ENCODE measurements around the gene CACNA1I. TPM values are rescaled to one million over a fixed set of nuclear protein-coding genes. Genes with fewer than 3 reads are reported as not detected.

Gene CACNA1I
- total RNA-seq, 1 donor from 2014 or later, result 0.06 TPM

GRCh38 chr22:39577900-39578299 is 7.3 kb downstream of the CACNA1I start:
- H3K4me3 ChIP-seq (ENCODE audit: low read depth, low read length), result no peak overlapping the region
- TF ChIP-seq CTCF (conservative IDR thresholded peaks at IDR 0.05; ENCODE audit: low read depth, low read length), result no peak
- no peak for DNase-seq (ENCODE audit: low read depth)

DNA sequence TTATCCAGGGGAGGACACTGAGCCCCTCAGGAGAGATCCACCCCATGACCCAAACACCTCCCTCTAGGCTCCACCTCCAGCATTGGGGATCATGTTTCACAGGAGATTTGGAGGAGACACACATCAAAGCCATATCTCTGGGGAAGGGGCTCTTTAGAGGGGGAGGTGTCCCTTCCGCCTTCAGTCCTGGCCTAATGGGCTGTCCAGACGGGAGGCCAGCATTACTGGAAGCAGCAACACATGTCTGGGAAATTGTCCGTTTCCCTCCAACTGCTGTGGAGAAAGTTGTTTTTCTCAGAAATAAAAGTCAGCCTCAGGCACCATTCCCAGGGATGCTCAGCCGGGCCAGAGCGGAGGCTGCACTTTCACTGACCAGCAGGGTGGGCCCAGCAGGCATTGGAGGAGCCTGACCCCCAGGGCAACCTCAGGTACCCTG is 9.5 kb downstream of the CACNA1I start:
- no peak for DNase-seq (ENCODE audit: low read depth)
- TF ChIP-seq CTCF (conservative IDR thresholded peaks at IDR 0.05; ENCODE audit: low read depth, low read length), result no peak
- no peak overlapping the region for H3K4me3 ChIP-seq (ENCODE audit: low read depth, low read length)

DNA sequence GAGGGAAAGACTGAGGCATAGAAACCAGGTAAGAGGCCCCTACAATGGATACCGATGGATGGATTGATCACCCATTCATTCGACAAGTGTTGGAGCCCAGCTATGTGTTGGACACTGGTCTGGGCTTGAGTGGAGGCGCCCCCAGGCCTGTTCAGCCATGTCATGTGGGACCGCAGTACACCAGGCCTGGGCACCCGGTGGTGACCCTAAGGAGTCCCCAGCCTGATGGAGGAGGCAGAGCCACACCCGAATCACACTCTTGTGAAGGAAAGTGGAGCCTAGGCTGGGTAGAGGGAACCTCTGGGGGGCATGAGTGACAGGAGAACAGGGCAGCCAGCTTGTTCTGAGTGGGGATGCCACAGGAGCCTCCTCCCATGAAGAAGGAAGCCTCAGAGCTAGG is 10.2 kb downstream of the CACNA1I start:
- H3K4me3 ChIP-seq (ENCODE audit: low read depth, low read length), result no peak overlapping the region
- no peak for DNase-seq (ENCODE audit: low read depth)
- TF ChIP-seq CTCF (conservative IDR thresholded peaks at IDR 0.05; ENCODE audit: low read depth, low read length), result no peak

DNA sequence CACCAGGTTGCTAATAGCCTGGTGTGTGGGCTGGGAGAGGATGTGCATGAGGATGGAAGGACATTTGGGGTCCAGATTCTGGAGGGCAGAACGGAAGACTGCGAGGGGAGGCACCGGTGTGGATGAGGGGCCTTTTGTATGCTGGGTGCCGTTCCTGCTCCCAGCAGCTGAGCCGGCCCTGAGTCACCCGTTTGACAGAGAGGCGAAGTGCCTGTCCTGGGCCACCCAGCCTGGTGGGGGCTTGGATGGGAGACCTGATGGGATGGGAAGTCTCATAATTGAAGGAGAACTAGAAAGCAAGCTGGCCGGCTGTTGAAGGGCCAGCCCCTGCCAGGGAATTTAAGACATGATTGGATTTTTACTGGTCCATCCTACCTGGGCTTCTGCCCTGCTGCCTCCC is 10.8 kb downstream of the CACNA1I start:
- no peak for TF ChIP-seq CTCF (conservative IDR thresholded peaks at IDR 0.05; ENCODE audit: low read depth, low read length)
- no peak for DNase-seq (ENCODE audit: low read depth)
- H3K4me3 ChIP-seq (ENCODE audit: low read depth, low read length), result no peak overlapping the region

DNA sequence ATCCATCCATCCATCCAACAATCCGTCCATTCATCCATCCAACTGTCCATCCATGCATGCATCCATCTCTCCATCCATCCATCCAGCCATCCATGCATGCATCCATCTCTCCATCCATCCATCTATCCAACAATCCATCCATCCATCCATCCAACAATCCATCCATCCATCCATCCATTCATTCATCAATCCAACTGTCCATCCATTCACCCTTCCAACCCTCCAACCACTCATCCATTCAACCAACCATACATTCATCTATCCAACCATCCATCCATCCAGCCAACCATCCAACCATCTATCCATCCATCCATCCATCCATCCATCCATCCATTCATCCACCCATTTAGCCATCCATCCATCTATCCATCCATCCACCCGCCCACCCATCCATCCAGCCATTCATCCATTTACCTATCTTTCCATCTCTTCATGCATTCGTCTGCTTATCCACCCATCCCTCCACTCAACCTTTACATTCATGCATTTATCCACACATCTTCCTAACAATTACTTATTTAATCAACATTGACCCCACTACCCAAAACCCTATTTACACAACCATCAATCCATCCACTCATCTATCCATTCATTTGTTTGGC is 12.6 kb downstream of the CACNA1I start:
- no peak overlapping the region for H3K4me3 ChIP-seq (ENCODE audit: low read depth, low read length)
- no peak for DNase-seq (ENCODE audit: low read depth)
- no peak for TF ChIP-seq CTCF (conservative IDR thresholded peaks at IDR 0.05; ENCODE audit: low read depth, low read length)

GRCh38 chr22:39589875-39590274 is 19.3 kb downstream of the CACNA1I start:
- H3K4me3 ChIP-seq (ENCODE audit: low read depth, low read length), result no peak overlapping the region
- TF ChIP-seq CTCF (conservative IDR thresholded peaks at IDR 0.05; ENCODE audit: low read depth, low read length), result no peak
- DNase-seq (ENCODE audit: low read depth), result no peak
